ENCODE measurements around the gene PIK3R1. TPM values are rescaled to one million over a fixed set of nuclear protein-coding genes. Genes with fewer than 3 reads are reported as not detected.

The PIK3R1 gene
- total RNA-seq, 2 donors from 2014 or later: 29.8 to 30.2 TPM

- H3K4me1 Mint-ChIP-seq: no peaks in the 10 kb centered on the region
- no peaks in the 10 kb centered on the region for H3K9me3 ChIP-seq (ENCODE audit: control insufficient read depth, low read length)
- no peak for TF ChIP-seq CTCF (conservative IDR thresholded peaks at IDR 0.05)
- no peak overlapping the region for H3K27ac Mint-ChIP-seq
- H3K4me3 ChIP-seq (ENCODE audit: low read length): no peak overlapping the region
- H3K9ac ChIP-seq (ENCODE audit: extremely low read depth, low read length, poor library complexity, severe bottlenecking): no peak overlapping the region
- no peaks in the 10 kb centered on the region for H3K36me3 ChIP-seq (ENCODE audit: control insufficient read depth, insufficient read depth, low read length)
- H3K27me3 ChIP-seq (ENCODE audit: control insufficient read depth, insufficient read depth, low read length, poor library complexity, severe bottlenecking): no peaks in the 10 kb centered on the region
- H3K4me3 Mint-ChIP-seq: no peak overlapping the region
- no peaks in the 10 kb centered on the region for H3K9me3 Mint-ChIP-seq
- no peak for DNase-seq
- H3K27ac ChIP-seq (ENCODE audit: low read depth, low read length): no peak overlapping the region
- WGBS, 2 experiments (ENCODE audit: insufficient coverage in 1 of 2, insufficient read length in 1 of 2): 89% methylated on average over 2 of the region's 2 CpGs; no CpG with 5 or more reads in 1 of the 2 experiments
- no peaks in the 10 kb centered on the region for H3K4me1 ChIP-seq (ENCODE audit: control insufficient read depth, insufficient read depth, low read length)
- H3K27me3 Mint-ChIP-seq (ENCODE audit: insufficient read depth): no peaks in the 10 kb centered on the region
- no peaks in the 10 kb centered on the region for H3K36me3 Mint-ChIP-seq (ENCODE audit: low read depth)
These were observed 118.3 kb downstream of the PIK3R1 start for GRCh38 chr5:68333649-68334552.

GRCh38 chr5:68334553-68334886, 119.0 kb downstream of the PIK3R1 start:
- no peaks in the 10 kb centered on the region for H3K27me3 Mint-ChIP-seq (ENCODE audit: insufficient read depth)
- H3K4me1 Mint-ChIP-seq: no peaks in the 10 kb centered on the region
- no peak for DNase-seq
- WGBS, 2 experiments (ENCODE audit: insufficient coverage in 1 of 2, insufficient read length in 1 of 2): 98% methylated on average over 2 of the region's 2 CpGs; no CpG with 5 or more reads in 1 of the 2 experiments
- no peaks in the 10 kb centered on the region for H3K36me3 ChIP-seq (ENCODE audit: control insufficient read depth, insufficient read depth, low read length)
- no peak overlapping the region for H3K9ac ChIP-seq (ENCODE audit: extremely low read depth, low read length, poor library complexity, severe bottlenecking)
- H3K4me3 ChIP-seq (ENCODE audit: low read length): no peak overlapping the region
- no peaks in the 10 kb centered on the region for H3K27me3 ChIP-seq (ENCODE audit: control insufficient read depth, insufficient read depth, low read length, poor library complexity, severe bottlenecking)
- H3K27ac Mint-ChIP-seq: no peak overlapping the region
- no peaks in the 10 kb centered on the region for H3K9me3 Mint-ChIP-seq
- H3K9me3 ChIP-seq (ENCODE audit: control insufficient read depth, low read length): no peaks in the 10 kb centered on the region
- H3K36me3 Mint-ChIP-seq (ENCODE audit: low read depth): no peaks in the 10 kb centered on the region
- TF ChIP-seq CTCF (conservative IDR thresholded peaks at IDR 0.05): no peak
- no peak overlapping the region for H3K4me3 Mint-ChIP-seq
- H3K4me1 ChIP-seq (ENCODE audit: control insufficient read depth, insufficient read depth, low read length): no peaks in the 10 kb centered on the region
- no peak overlapping the region for H3K27ac ChIP-seq (ENCODE audit: low read depth, low read length)

GRCh38 chr5:68335075-68335474, 119.5 kb downstream of the PIK3R1 start:
- Histone ChIP-seq H3K4me3 (ENCODE audit: low read length) (no peak overlapping the region), H3K27ac (ENCODE audit: low read depth, low read length) (no peak overlapping the region), H3K9ac (ENCODE audit: extremely low read depth, low read length, poor library complexity, severe bottlenecking) (no peak overlapping the region), H3K4me1 (ENCODE audit: control insufficient read depth, insufficient read depth, low read length) (no peaks in the 10 kb centered on the region), H3K36me3 (ENCODE audit: control insufficient read depth, insufficient read depth, low read length) (no peaks in the 10 kb centered on the region), H3K9me3 (ENCODE audit: control insufficient read depth, low read length) (no peaks in the 10 kb centered on the region), H3K27me3 (ENCODE audit: control insufficient read depth, insufficient read depth, low read length, poor library complexity, severe bottlenecking) (no peaks in the 10 kb centered on the region)
- Mint-ChIP-seq H3K36me3 (ENCODE audit: low read depth) (no peaks in the 10 kb centered on the region), H3K4me3 (no peak overlapping the region), H3K27ac (no peak overlapping the region), H3K27me3 (ENCODE audit: insufficient read depth) (no peaks in the 10 kb centered on the region), H3K9me3 (no peaks in the 10 kb centered on the region), H3K4me1 (no peaks in the 10 kb centered on the region)
- DNase-seq: no peak
- TF ChIP-seq CTCF (conservative IDR thresholded peaks at IDR 0.05): no peak
